Activated CD4-positive, alpha-beta memory T cell treated with anti-CD3 and anti-CD28 coated beads, Interleukin-2, amount 10 ng/mL, durations not matched to agents 7 days and 5 days (primary cell): ENCODE measurements around the gene POU6F1. TPM values are rescaled to one million over a fixed set of nuclear protein-coding genes. Genes with fewer than 3 reads are reported as not detected.
"Not testable (repeated sequence)": the region's sequence is repeated elsewhere in the genome, so short reads cannot be mapped to it uniquely, and the experiment has no call there.

ENCODE experiments used
- CTCF ChIA-PET: fragments of 350-600 bp; sonication (Branson Sonifier 250); formaldehyde crosslinking; loops from one replicate; lab custom pipeline; 2021; ENCODE audit warnings: antibody characterized with exemption, inconsistent platforms; lab: Charles Lee
- POLR2A ChIA-PET: fragments of 350-600 bp; sonication (Branson Sonifier 250); formaldehyde crosslinking; loops from one replicate; lab custom pipeline; 2021; ENCODE audit warnings: antibody characterized with exemption; lab: Charles Lee
- DNase-seq: peaks from one replicate; pipeline ENCODE4 v3.0.0-alpha.2; 2020
- H3K27ac Mint-ChIP-seq: one replicate; pipeline ENCODE4 v1.8.0; 2021; ENCODE audit warnings: mild to moderate bottlenecking, mixed read lengths
- H3K27me3 Mint-ChIP-seq: one replicate; pipeline ENCODE4 v1.8.0; 2021; ENCODE audit warnings: mixed read lengths
- H3K36me3 Mint-ChIP-seq: one replicate; pipeline ENCODE4 v1.8.0; 2021; ENCODE audit warnings: low read depth, mixed read lengths
- H3K4me1 Mint-ChIP-seq: one replicate; pipeline ENCODE4 v1.8.0; 2021; ENCODE audit warnings: mixed read lengths
- H3K4me3 Mint-ChIP-seq: one replicate; pipeline ENCODE4 v1.8.0; 2021; ENCODE audit warnings: mild to moderate bottlenecking, mixed read lengths
- H3K9me3 Mint-ChIP-seq: one replicate; pipeline ENCODE4 v1.8.0; 2021; ENCODE audit warnings: mixed read lengths
- total RNA-seq, 2 experiments: library from RNA; stranded (reverse); gene quantifications; one replicate each; pipeline ENCODE4 v1.2.3, GENCODE V29; 2021

The POU6F1 gene
- total RNA-seq, 2 experiments from 2014 or later: 4.1 to 4.8 TPM

- H3K4me3 Mint-ChIP-seq: no peak overlapping the region
- no peak for DNase-seq
- H3K4me1 Mint-ChIP-seq: no peaks in the 10 kb centered on the region
- H3K9me3 Mint-ChIP-seq: no peaks in the 10 kb centered on the region
- ChIA-PET CTCF (no interaction called here), POLR2A (no interaction called here)
- no peaks in the 10 kb centered on the region for H3K27me3 Mint-ChIP-seq
- H3K36me3 Mint-ChIP-seq: no peaks in the 10 kb centered on the region
- no peak overlapping the region for H3K27ac Mint-ChIP-seq
Observed at GRCh38 chr12:51225234-51225633, 7.4 kb upstream of the POU6F1 start.

- Mint-ChIP-seq H3K4me3 (no peak overlapping the region), H3K9me3 (no peaks in the 10 kb centered on the region), H3K27me3 (no peaks in the 10 kb centered on the region), H3K27ac (no peak overlapping the region), H3K4me1 (no peaks in the 10 kb centered on the region), H3K36me3 (no peaks in the 10 kb centered on the region)
- CTCF ChIA-PET: no interaction called here
- POLR2A ChIA-PET: no interaction called here
- DNase-seq: no peak
Observed at GRCh38 chr12:51224625-51225024, 6.8 kb upstream of the POU6F1 start.

- no peak overlapping the region for H3K4me3 Mint-ChIP-seq
- H3K4me1 Mint-ChIP-seq: peaks cover 12% of the 10 kb centered on the region
- DNase-seq: no peak
- no peaks in the 10 kb centered on the region for H3K9me3 Mint-ChIP-seq
- POLR2A ChIA-PET: no interaction called here
- H3K27ac Mint-ChIP-seq: no peak overlapping the region
- CTCF ChIA-PET: no interaction called here
- no peaks in the 10 kb centered on the region for H3K27me3 Mint-ChIP-seq
- no peaks in the 10 kb centered on the region for H3K36me3 Mint-ChIP-seq
Observed at GRCh38 chr12:51222461-51222860, 4.6 kb upstream of the POU6F1 start.

- CTCF ChIA-PET, H3K27me3 Mint-ChIP-seq, H3K36me3 Mint-ChIP-seq, H3K27ac Mint-ChIP-seq, H3K4me3 Mint-ChIP-seq, H3K9me3 Mint-ChIP-seq, DNase-seq: not testable (repeated sequence)
- peaks cover 16% of the 10 kb centered on the region for H3K4me1 Mint-ChIP-seq
- POLR2A ChIA-PET: interaction anchor here (1.5 kb wide), 1 partner anchor 19 kb away, joined by 4 read pairs; the partner anchor contains the start of gene DAZAP2
Observed at GRCh38 chr12:51219857-51220256, 2.0 kb upstream of the POU6F1 start.

GRCh38 chr12:51219322-51219721 is 1.5 kb upstream of the POU6F1 start:
- CTCF ChIA-PET: interaction anchor here (1.2 to 3.1 kb wide), 4 partner anchors 19 to 194 kb away, joined by 4 to 17 read pairs (median 4); partner anchors contain the start of genes DAZAP2, SLC11A2 and SMAGP
- Mint-ChIP-seq H3K27ac (no peak overlapping the region), H3K27me3 (no peaks in the 10 kb centered on the region), H3K4me1 (peaks cover 16% of the 10 kb centered on the region), H3K9me3 (no peaks in the 10 kb centered on the region), H3K4me3 (peak overlapping the region; percentile 50), H3K36me3 (peaks cover 2% of the 10 kb centered on the region)
- POLR2A ChIA-PET: interaction anchor here (2.0 to 5.2 kb wide), 4 partner anchors 20 to 171 kb away, joined by 11 to 68 read pairs (median 16); partner anchors contain the start of genes BIN2, DAZAP2 and LETMD1
- DNase-seq: no peak

- Mint-ChIP-seq H3K4me1 (peaks cover 16% of the 10 kb centered on the region), H3K36me3 (peaks cover 2% of the 10 kb centered on the region)
Observed at GRCh38 chr12:51218607-51219161, 822 bp upstream of the POU6F1 start.

GRCh38 chr12:51217133-51217967 is 512 bp downstream of the POU6F1 start:
- ChIA-PET CTCF (interaction anchor here (0.9 to 3.3 kb wide), 14 partner anchors 10 to 452 kb away, joined by 3 to 18 read pairs (median 4); partner anchors contain the start of genes DAZAP2 and SMAGP), POLR2A (interaction anchor here (0.6 to 5.2 kb wide), 21 partner anchors 9 to 1257 kb away, joined by 3 to 68 read pairs (median 4); partner anchors contain the start of genes ATF1, BIN2, CSRNP2 and DAZAP2)
- Mint-ChIP-seq H3K27ac (no peak overlapping the region), H3K4me3 (peak overlapping the region; percentile 79), H3K36me3 (peaks cover 2% of the 10 kb centered on the region), H3K27me3 (no peaks in the 10 kb centered on the region), H3K4me1 (peaks cover 16% of the 10 kb centered on the region), H3K9me3 (no peaks in the 10 kb centered on the region)
- DNase-seq: peak; percentile 46

More at GRCh38 chr12:51218607-51219161, 822 bp upstream of the POU6F1 start:
- Mint-ChIP-seq H3K4me3 (peak overlapping the region; percentile 79), H3K27me3 (no peaks in the 10 kb centered on the region), H3K27ac (peak overlapping the region; percentile 65), H3K9me3 (no peaks in the 10 kb centered on the region)
- ChIA-PET CTCF (interaction anchor here (0.5 to 3.3 kb wide), 17 partner anchors 8 to 453 kb away, joined by 3 to 18 read pairs (median 3); partner anchors contain the start of genes DAZAP2, SLC11A2 and SMAGP), POLR2A (interaction anchor here (0.7 to 5.2 kb wide), 16 partner anchors 11 to 714 kb away, joined by 3 to 68 read pairs (median 6); partner anchors contain the start of genes ATF1, BIN2, CSRNP2 and DAZAP2)
- no peak for DNase-seq

GRCh38 chr12:51216642-51217041 is 1.2 kb downstream of the POU6F1 start:
- ChIA-PET CTCF (interaction anchor here (1.2 to 3.3 kb wide), 4 partner anchors 13 to 133 kb away, joined by 5 to 18 read pairs (median 17); partner anchors contain the start of gene DAZAP2), POLR2A (interaction anchor here (1.9 to 5.2 kb wide), 5 partner anchors 22 to 107 kb away, joined by 6 to 68 read pairs (median 11); partner anchors contain the start of genes BIN2 and DAZAP2)
- Mint-ChIP-seq H3K4me3 (peak overlapping the region; percentile 38), H3K4me1 (peaks cover 16% of the 10 kb centered on the region), H3K9me3 (no peaks in the 10 kb centered on the region), H3K27ac (no peak overlapping the region), H3K36me3 (peaks cover 2% of the 10 kb centered on the region), H3K27me3 (no peaks in the 10 kb centered on the region)
- DNase-seq: no peak

GRCh38 chr12:51214895-51215294 is 3.0 kb downstream of the POU6F1 start:
- Mint-ChIP-seq H3K27me3 (no peaks in the 10 kb centered on the region), H3K27ac (no peak overlapping the region), H3K4me3 (no peak overlapping the region), H3K36me3 (peaks cover 2% of the 10 kb centered on the region), H3K9me3 (no peaks in the 10 kb centered on the region), H3K4me1 (peaks cover 16% of the 10 kb centered on the region)
- CTCF ChIA-PET: interaction anchor here (1.2 kb wide), 1 partner anchor 450 kb away, joined by 3 read pairs; no protein-coding TSS in a partner anchor
- POLR2A ChIA-PET: interaction anchor here (5.2 kb wide), 1 partner anchor 24 kb away, joined by 68 read pairs; the partner anchor contains the start of gene DAZAP2
- DNase-seq: no peak

GRCh38 chr12:51210690-51211395 is 7.0 kb downstream of the POU6F1 start:
- Mint-ChIP-seq H3K4me3 (no peak overlapping the region), H3K4me1 (no peaks in the 10 kb centered on the region), H3K36me3 (peaks cover 2% of the 10 kb centered on the region), H3K27ac (no peak overlapping the region), H3K9me3 (no peaks in the 10 kb centered on the region), H3K27me3 (no peaks in the 10 kb centered on the region)
- CTCF ChIA-PET: interaction anchor here (0.6 to 1.9 kb wide), 3 partner anchors 29 to 141 kb away, joined by 3 to 6 read pairs (median 5); no protein-coding TSS in a partner anchor
- no peak for DNase-seq
- POLR2A ChIA-PET: interaction anchor here (0.9 kb wide), 1 partner anchor 28 kb away, joined by 3 read pairs; the partner anchor contains the start of gene DAZAP2

- ChIA-PET POLR2A (interaction anchor here (1.0 kb wide), 1 partner anchor 127 kb away, joined by 3 read pairs; no protein-coding TSS in a partner anchor), CTCF (no interaction called here)
- Mint-ChIP-seq H3K4me3 (no peak overlapping the region), H3K4me1 (no peaks in the 10 kb centered on the region), H3K27me3 (no peaks in the 10 kb centered on the region), H3K27ac (no peak overlapping the region), H3K36me3 (no peaks in the 10 kb centered on the region), H3K9me3 (no peaks in the 10 kb centered on the region)
- no peak for DNase-seq
Observed at GRCh38 chr12:51209259-51209658, 8.6 kb downstream of the POU6F1 start.
